Panc1 (cell line): ENCODE data around the gene ARL14EPL.

Source experiments
- CTCF ChIP-seq: fragments of 450-650 bp; IDR thresholded peaks from 2 replicates; pipeline ENCODE4 v1.5.1; 2017; ENCODE audit warnings: mild to moderate bottlenecking
- POLR2AphosphoS5 ChIP-seq: IDR thresholded peaks from 2 replicates; pipeline ENCODE4 v1.6.1; 2012; ENCODE audit warnings: mild to moderate bottlenecking, low read depth, low read length, moderate library complexity

- TF ChIP-seq POLR2AphosphoS5 (no peak), CTCF (no peak)
These were observed 58.0 kb downstream of the ARL14EPL start for GRCh38 chr5:116090302-116090701.
